ENCODE data around the gene C1orf21. TPM values are rescaled to one million over a fixed set of nuclear protein-coding genes. Genes with fewer than 3 reads are reported as not detected.

Gene C1orf21
- polyA plus RNA-seq, 3 donors, result 0.23 to 1.1 (median 0.28) TPM

DNA sequence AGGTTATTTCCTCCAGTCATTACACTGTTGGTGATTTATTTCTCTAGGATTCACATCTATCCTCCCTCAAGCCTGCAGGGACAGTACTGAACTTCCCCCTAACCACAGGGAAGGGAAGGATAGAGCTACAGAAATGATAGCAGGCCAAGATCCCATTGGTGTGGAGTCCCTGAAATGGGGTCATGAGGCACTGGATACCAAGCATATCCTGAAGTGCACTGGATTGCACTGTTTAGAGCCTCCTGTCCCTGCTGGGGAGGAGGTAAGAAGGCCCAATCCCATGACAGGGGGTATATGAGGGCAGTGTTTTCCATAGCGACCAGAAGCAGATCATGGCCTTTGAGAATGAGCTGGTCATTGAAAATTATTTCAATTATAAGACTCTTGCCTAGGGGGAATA lies 56.8 kb downstream of the C1orf21 start:
- TF ChIP-seq CTCF (IDR thresholded peaks at IDR 0.05), result no peak
- no peak overlapping the region for H3K4me2 ChIP-seq (replicated peaks; ENCODE audit: extremely low read depth, low read length, poor library complexity, severe bottlenecking)
- no peak for DNase-seq
- intact Hi-C loops (cut with micrococcal nuclease), result no loop called here
- H4K20me1 ChIP-seq (ENCODE audit: insufficient read depth, low read length), result no peaks in the 10 kb centered on the region
- WGBS (ENCODE audit: insufficient coverage), result no CpG with 5 or more reads among the region's 1 CpG
- Mint-ChIP-seq H3K4me3 (no peak overlapping the region), H3K36me3 (no peaks in the 10 kb centered on the region), H3K9me3 (peaks cover 0 to 4% (median 0%) of the 10 kb centered on the region in 7 donors), H3K4me1 (no peaks in the 10 kb centered on the region), H3K27me3 (ENCODE audit: low read depth in 3 of 3) (no peaks in the 10 kb centered on the region), H3K27ac (no peak overlapping the region)
- no peaks in the 10 kb centered on the region for H3K9me3 ChIP-seq (replicated peaks in 1 of 2; ENCODE audit: control insufficient read depth in 1 of 2, insufficient read depth in 1 of 2, low read length in 2 of 2)
- H2AFZ ChIP-seq (ENCODE audit: insufficient read depth, low read depth, low read length, poor library complexity, severe bottlenecking), result no peak overlapping the region
- no peaks in the 10 kb centered on the region for H3K4me1 ChIP-seq (ENCODE audit: control insufficient read depth in 1 of 2, insufficient read depth in 2 of 2, low read length in 2 of 2)
- no peaks in the 10 kb centered on the region for H3K79me2 ChIP-seq (ENCODE audit: insufficient read depth, low read length)
- no peak overlapping the region for H3K9ac ChIP-seq (ENCODE audit: insufficient read depth, low read length, poor library complexity, severe bottlenecking)
- H3K27ac ChIP-seq (ENCODE audit: low read depth in 1 of 2, low read length in 2 of 2), result no peak overlapping the region
- no peaks in the 10 kb centered on the region for H3K27me3 ChIP-seq (ENCODE audit: control insufficient read depth in 2 of 2, insufficient read depth in 2 of 2, low read length in 2 of 2)
- no peaks in the 10 kb centered on the region for H3K36me3 ChIP-seq (replicated peaks in 1 of 2; ENCODE audit: control insufficient read depth in 1 of 2, insufficient read depth in 2 of 2, low read length in 2 of 2)
- no peak overlapping the region for H3K4me3 ChIP-seq (replicated peaks in 1 of 3; ENCODE audit: low read depth in 2 of 3, low read length in 3 of 3)

DNA sequence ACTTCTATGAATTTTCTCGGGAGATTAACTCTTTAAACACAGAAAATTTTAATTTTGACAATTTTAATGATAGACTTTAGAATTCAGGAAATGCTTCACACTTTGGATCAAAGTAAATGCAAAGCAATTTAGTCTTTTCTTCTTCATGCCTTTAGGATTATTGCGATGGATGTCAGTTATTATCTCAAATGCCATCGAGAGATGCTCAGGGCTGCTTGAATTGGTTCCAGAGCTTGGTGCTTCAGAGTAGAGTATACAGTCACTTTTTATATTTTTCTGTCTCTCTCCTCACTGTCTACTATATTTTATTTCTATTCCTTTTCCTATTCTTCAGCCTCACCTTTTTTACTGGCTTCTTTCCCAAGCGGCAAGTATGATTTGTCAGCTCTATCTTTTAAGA lies 59.2 kb downstream of the C1orf21 start:
- Mint-ChIP-seq H3K9me3 (peaks cover 0 to 4% (median 0%) of the 10 kb centered on the region in 7 donors), H3K4me1 (no peaks in the 10 kb centered on the region), H3K4me3 (no peak overlapping the region), H3K27ac (no peak overlapping the region), H3K27me3 (ENCODE audit: low read depth in 3 of 3) (no peaks in the 10 kb centered on the region), H3K36me3 (no peaks in the 10 kb centered on the region)
- no peak overlapping the region for H2AFZ ChIP-seq (ENCODE audit: insufficient read depth, low read depth, low read length, poor library complexity, severe bottlenecking)
- no peaks in the 10 kb centered on the region for H3K4me1 ChIP-seq (ENCODE audit: control insufficient read depth in 1 of 2, insufficient read depth in 2 of 2, low read length in 2 of 2)
- H3K27ac ChIP-seq (ENCODE audit: low read depth in 1 of 2, low read length in 2 of 2), result no peak overlapping the region
- no peaks in the 10 kb centered on the region for H3K9me3 ChIP-seq (replicated peaks in 1 of 2; ENCODE audit: control insufficient read depth in 1 of 2, insufficient read depth in 1 of 2, low read length in 2 of 2)
- H3K9ac ChIP-seq (ENCODE audit: insufficient read depth, low read length, poor library complexity, severe bottlenecking), result no peak overlapping the region
- H3K79me2 ChIP-seq (ENCODE audit: insufficient read depth, low read length), result no peaks in the 10 kb centered on the region
- WGBS (ENCODE audit: insufficient coverage), result no CpG with 5 or more reads among the region's 4 CpGs
- H3K36me3 ChIP-seq (replicated peaks in 1 of 2; ENCODE audit: control insufficient read depth in 1 of 2, insufficient read depth in 2 of 2, low read length in 2 of 2), result no peaks in the 10 kb centered on the region
- H3K4me3 ChIP-seq (replicated peaks in 1 of 3; ENCODE audit: low read depth in 2 of 3, low read length in 3 of 3), result no peak overlapping the region
- no peak for TF ChIP-seq CTCF (IDR thresholded peaks at IDR 0.05)
- no peak for DNase-seq
- intact Hi-C loops (cut with micrococcal nuclease), result no loop called here
- H4K20me1 ChIP-seq (ENCODE audit: insufficient read depth, low read length), result no peaks in the 10 kb centered on the region
- H3K4me2 ChIP-seq (replicated peaks; ENCODE audit: extremely low read depth, low read length, poor library complexity, severe bottlenecking), result no peak overlapping the region
- no peaks in the 10 kb centered on the region for H3K27me3 ChIP-seq (ENCODE audit: control insufficient read depth in 2 of 2, insufficient read depth in 2 of 2, low read length in 2 of 2)
